PC-9 (cell line): ENCODE results near the gene G2E3.

ENCODE experiments used
- EZH2 ChIP-seq: fragments of 200-600 bp; sonication (generic); IDR thresholded peaks from 2 replicates; pipeline ENCODE4 v1.8.0; 2017; ENCODE audit warnings: antibody characterized with exemption, low read depth
- TF ChIP-seq, protein P1 (sequence below): fragments of 200-600 bp; sonication (generic); conservative IDR thresholded peaks from 2 replicates; pipeline ENCODE4 v1.6.1; 2017; ENCODE audit warnings: mixed run types, antibody characterized with exemption, mild to moderate bottlenecking, moderate library complexity

DNA sequence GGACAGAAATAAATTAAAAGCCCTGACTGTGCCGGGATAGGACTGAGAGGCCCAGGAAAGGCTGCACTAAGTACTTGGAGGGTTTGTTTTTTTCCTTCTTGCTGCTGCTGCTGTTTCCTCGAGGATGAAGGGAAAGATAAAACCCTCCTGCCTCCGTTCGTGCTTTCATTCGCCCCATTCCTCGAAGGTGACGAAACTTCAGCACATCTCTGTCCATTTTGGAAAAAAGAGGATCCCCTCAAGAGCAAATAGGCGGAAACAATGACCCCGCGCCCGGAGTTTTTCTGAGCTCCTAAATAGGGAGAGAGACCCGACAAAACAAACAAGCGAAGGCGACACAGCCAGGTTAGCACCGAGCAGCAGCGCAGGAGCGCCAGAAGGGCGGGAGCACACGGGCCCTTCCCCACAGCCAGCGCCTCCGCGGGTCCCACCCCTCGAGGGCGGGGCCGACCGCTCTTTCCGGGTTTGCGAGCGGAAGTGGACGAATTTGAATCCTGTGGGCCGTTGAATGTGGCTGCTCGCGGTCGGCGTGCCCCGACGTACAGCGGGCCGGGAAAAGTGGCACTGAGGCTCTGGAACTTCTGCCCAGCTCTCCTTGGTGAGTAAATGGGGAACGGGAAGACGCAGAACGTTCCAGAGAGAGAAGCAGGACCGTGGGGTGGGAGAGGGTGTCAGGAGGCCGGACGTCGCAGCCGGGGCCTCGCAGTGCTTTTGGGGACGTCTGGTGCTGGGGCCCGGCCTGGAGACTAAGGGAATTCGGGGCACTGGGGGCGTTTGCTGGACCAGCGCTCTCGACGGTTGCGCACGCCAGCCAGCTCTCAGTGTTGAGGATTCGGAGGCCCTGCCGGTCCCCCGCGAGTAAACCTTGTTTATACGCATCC lies at the start of gene G2E3:
- TF ChIP-seq, protein P1, sequence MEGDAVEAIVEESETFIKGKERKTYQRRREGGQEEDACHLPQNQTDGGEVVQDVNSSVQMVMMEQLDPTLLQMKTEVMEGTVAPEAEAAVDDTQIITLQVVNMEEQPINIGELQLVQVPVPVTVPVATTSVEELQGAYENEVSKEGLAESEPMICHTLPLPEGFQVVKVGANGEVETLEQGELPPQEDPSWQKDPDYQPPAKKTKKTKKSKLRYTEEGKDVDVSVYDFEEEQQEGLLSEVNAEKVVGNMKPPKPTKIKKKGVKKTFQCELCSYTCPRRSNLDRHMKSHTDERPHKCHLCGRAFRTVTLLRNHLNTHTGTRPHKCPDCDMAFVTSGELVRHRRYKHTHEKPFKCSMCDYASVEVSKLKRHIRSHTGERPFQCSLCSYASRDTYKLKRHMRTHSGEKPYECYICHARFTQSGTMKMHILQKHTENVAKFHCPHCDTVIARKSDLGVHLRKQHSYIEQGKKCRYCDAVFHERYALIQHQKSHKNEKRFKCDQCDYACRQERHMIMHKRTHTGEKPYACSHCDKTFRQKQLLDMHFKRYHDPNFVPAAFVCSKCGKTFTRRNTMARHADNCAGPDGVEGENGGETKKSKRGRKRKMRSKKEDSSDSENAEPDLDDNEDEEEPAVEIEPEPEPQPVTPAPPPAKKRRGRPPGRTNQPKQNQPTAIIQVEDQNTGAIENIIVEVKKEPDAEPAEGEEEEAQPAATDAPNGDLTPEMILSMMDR, result no peak
- no peak for TF ChIP-seq EZH2
